ENCODE results near the gene CACNG7. TPM values are rescaled to one million over a fixed set of nuclear protein-coding genes. Genes with fewer than 3 reads are reported as not detected.

Gene CACNG7
- total RNA-seq, 1 experiment from 2014 or later, result not detected

GRCh38 chr19:53892981-53893325 is 16.1 kb upstream of the CACNG7 start:
- ChIA-PET CTCF (no interaction called here), POLR2A (no interaction called here)
- Histone ChIP-seq H3K36me3 (ENCODE audit: control insufficient read depth, insufficient read depth, low read length) (no peaks in the 10 kb centered on the region), H3K27me3 (replicated peaks; ENCODE audit: control insufficient read depth, insufficient read depth, low read length) (no peaks in the 10 kb centered on the region), H3K4me3 (ENCODE audit: low read depth, low read length) (no peak overlapping the region), H3K4me1 (no peaks in the 10 kb centered on the region), H3K9me3 (no peaks in the 10 kb centered on the region)
- TF ChIP-seq CTCF (IDR thresholded peaks at IDR 0.05; ENCODE audit: insufficient read depth in 1 of 2, low read depth in 1 of 2, low read length in 1 of 2, severe bottlenecking in 1 of 2, unreplicated experiment in 1 of 2), result no peak
- Mint-ChIP-seq H3K27me3 (ENCODE audit: insufficient read depth, unreplicated experiment) (no peaks in the 10 kb centered on the region), H3K27ac (ENCODE audit: unreplicated experiment) (no peak overlapping the region), H3K4me1 (ENCODE audit: low read depth, unreplicated experiment) (no peaks in the 10 kb centered on the region), H3K36me3 (ENCODE audit: insufficient read depth, unreplicated experiment) (no peaks in the 10 kb centered on the region), H3K4me3 (ENCODE audit: unreplicated experiment) (no peak overlapping the region), H3K9me3 (ENCODE audit: unreplicated experiment) (no peaks in the 10 kb centered on the region)
- intact Hi-C loops (cut with micrococcal nuclease; ENCODE audit: unreplicated experiment), result no loop called here
- no peak for DNase-seq
- BruUV-seq (replicated peaks), result no TSS peak

GRCh38 chr19:53894707-53895106 is 14.4 kb upstream of the CACNG7 start:
- Mint-ChIP-seq H3K4me1 (ENCODE audit: low read depth, unreplicated experiment) (no peaks in the 10 kb centered on the region), H3K27ac (ENCODE audit: unreplicated experiment) (no peak overlapping the region), H3K27me3 (ENCODE audit: insufficient read depth, unreplicated experiment) (no peaks in the 10 kb centered on the region), H3K36me3 (ENCODE audit: insufficient read depth, unreplicated experiment) (no peaks in the 10 kb centered on the region), H3K4me3 (ENCODE audit: unreplicated experiment) (no peak overlapping the region), H3K9me3 (ENCODE audit: unreplicated experiment) (no peaks in the 10 kb centered on the region)
- H3K4me1 ChIP-seq, result no peaks in the 10 kb centered on the region
- H3K27me3 ChIP-seq (replicated peaks; ENCODE audit: control insufficient read depth, insufficient read depth, low read length), result no peaks in the 10 kb centered on the region
- no peaks in the 10 kb centered on the region for H3K36me3 ChIP-seq (ENCODE audit: control insufficient read depth, insufficient read depth, low read length)
- ChIA-PET POLR2A (no interaction called here), CTCF (no interaction called here)
- DNase-seq, result no peak
- no peak for TF ChIP-seq CTCF (IDR thresholded peaks at IDR 0.05; ENCODE audit: insufficient read depth in 1 of 2, low read depth in 1 of 2, low read length in 1 of 2, severe bottlenecking in 1 of 2, unreplicated experiment in 1 of 2)
- no peaks in the 10 kb centered on the region for H3K9me3 ChIP-seq
- intact Hi-C loops (cut with micrococcal nuclease; ENCODE audit: unreplicated experiment), result no loop called here
- BruUV-seq (replicated peaks), result no TSS peak
- no peak overlapping the region for H3K4me3 ChIP-seq (ENCODE audit: low read depth, low read length)

- Histone ChIP-seq H3K9me3 (no peaks in the 10 kb centered on the region), H3K27me3 (replicated peaks; ENCODE audit: control insufficient read depth, insufficient read depth, low read length) (no peaks in the 10 kb centered on the region), H3K4me3 (ENCODE audit: low read depth, low read length) (no peak overlapping the region), H3K36me3 (ENCODE audit: control insufficient read depth, insufficient read depth, low read length) (no peaks in the 10 kb centered on the region), H3K4me1 (no peaks in the 10 kb centered on the region)
- no peak for DNase-seq
- no peak for TF ChIP-seq CTCF (IDR thresholded peaks at IDR 0.05; ENCODE audit: insufficient read depth in 1 of 2, low read depth in 1 of 2, low read length in 1 of 2, severe bottlenecking in 1 of 2, unreplicated experiment in 1 of 2)
- no peak overlapping the region for H3K4me3 Mint-ChIP-seq (ENCODE audit: unreplicated experiment)
- H3K4me1 Mint-ChIP-seq (ENCODE audit: low read depth, unreplicated experiment), result no peaks in the 10 kb centered on the region
- no peak overlapping the region for H3K27ac Mint-ChIP-seq (ENCODE audit: unreplicated experiment)
- ChIA-PET CTCF (no interaction called here), POLR2A (no interaction called here)
- intact Hi-C loops (cut with micrococcal nuclease; ENCODE audit: unreplicated experiment), result no loop called here
- no peaks in the 10 kb centered on the region for H3K36me3 Mint-ChIP-seq (ENCODE audit: insufficient read depth, unreplicated experiment)
- no TSS peak for BruUV-seq (replicated peaks)
- H3K9me3 Mint-ChIP-seq (ENCODE audit: unreplicated experiment), result no peaks in the 10 kb centered on the region
- no peaks in the 10 kb centered on the region for H3K27me3 Mint-ChIP-seq (ENCODE audit: insufficient read depth, unreplicated experiment)
Observed at GRCh38 chr19:53896682-53897081, 12.4 kb upstream of the CACNG7 start.

All from Caco-2 (cell line).